SIG-M5 (cell line): ENCODE measurements around the gene RECK.

ENCODE experiments used
- DNase-seq: peaks from one replicate; lab custom pipeline; 2025; lab: John Stamatoyannopoulos, UW

Gene RECK

DNA sequence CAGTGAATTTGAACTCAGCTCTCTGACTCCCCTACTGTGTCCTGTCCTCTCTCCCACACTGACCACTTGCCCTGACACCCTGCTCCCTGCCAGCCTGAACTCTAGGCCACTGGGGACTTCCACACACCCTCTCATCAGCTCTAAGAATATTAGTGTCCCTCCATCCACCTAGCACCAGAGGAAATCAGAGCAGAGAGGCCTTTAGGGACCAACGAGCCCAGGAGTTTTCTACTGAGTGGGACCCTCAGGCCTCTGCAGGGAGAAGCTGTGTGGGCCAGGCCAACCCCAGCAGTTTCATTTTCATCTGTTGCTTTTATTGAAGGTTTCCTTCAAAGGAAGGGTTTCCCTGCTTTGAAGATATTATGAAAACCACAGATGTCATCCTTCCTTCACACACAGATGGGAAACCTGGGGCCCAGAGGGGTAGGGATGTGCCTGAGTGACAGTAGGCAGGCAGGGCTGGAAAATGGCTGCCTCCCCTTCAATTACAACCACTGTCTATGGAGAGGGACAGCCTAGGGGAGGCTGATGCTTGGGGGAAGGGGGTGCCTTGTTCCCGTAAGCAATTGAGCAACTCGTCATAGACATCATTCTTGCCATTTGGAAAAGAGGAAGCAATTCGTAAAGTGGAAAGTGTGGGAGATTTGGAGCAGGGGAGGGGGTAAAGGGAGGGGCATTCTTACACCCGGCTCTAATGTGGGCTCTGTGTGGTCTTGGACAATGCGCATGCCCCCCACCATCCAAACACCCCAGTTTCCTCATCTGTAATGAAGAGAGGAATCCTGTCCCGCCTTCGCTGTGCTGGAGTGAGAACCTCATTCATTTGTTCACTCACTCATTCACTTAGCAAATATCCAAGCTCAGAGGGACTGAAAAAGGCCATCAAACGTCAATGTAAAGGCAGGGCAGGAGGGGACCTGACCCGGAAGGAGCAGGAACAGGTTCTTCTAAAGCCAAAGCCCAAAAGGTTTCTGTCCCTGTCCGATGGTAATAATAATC lies 103.7 kb downstream of the RECK start:
- DNase-seq: peak; percentile 15

DNA sequence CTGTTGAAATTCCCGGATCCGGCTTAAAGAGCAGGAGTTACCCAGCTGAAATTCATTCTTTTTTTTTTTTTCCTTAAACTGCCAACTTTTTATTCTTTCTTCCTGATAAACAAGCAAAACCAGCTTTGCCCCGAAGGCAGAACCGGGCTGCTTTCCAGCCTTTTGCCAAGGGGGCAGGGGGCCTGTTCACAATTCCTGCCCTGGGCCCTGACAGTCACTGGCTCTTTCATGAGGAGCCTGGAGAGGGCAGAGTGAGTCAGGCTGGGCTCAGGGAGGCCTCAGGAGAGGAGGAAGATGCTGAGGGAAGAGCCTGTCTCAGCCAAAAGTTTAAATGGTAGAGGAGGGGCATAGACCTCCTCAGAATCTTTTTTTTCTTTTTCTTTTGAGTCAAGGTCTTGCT lies 104.6 kb downstream of the RECK start:
- no peak for DNase-seq

DNA sequence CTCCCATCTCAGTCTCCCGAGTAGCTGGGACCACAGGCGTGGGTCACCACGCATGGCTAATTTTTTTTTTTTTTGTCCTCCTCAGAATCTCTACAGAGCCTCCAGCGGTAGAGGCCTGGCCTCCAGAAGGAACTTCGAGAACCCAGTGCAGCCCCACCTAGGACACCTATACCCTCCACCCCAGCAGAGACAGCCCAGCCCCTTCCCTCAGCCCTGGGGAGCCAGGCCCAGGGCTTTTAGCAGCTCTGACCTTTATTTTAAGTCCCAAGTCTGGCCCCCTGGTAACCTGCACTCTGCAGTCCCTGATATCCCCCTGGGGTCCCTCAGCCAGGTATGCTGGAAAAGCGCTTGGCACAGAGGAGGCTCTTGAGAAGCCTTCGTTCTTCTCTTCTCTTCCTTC lies 105.0 kb downstream of the RECK start:
- no peak for DNase-seq

DNA sequence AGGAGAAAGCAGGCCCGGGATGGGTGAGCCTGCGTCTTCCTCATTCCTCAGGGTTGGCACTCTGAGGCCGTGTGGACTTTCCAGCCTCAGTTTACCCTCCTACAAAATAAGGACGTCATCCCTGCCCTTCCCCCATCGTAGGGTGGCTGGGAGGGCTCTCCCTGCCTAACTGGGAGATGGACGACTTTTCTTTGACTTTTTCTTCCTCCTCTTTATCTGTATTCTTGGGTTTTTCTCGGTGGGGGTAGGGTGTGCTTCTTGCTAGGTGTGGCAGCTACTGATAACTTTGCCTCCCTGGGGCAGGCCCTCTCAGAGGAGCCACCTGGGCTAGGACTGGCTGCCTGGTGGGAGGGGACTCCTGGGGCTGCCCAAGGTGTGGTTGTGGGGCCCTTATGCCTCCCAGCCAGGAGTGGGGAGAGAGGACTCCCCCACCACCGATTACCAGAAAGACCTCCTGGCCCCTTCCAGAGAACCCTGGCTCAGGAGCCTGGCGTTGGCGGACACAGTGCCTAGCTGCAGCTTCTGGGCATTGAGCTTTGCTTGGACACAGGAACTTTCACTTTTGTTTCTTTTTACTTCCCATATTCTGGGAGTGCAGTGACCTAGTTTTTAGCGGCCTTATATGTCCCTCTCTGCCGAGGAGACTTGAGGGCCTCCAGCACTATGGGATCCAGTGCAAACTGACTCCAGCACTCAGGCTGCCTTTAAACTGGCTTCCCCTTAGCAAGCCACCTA lies 106.0 kb downstream of the RECK start:
- DNase-seq: no peak

DNA sequence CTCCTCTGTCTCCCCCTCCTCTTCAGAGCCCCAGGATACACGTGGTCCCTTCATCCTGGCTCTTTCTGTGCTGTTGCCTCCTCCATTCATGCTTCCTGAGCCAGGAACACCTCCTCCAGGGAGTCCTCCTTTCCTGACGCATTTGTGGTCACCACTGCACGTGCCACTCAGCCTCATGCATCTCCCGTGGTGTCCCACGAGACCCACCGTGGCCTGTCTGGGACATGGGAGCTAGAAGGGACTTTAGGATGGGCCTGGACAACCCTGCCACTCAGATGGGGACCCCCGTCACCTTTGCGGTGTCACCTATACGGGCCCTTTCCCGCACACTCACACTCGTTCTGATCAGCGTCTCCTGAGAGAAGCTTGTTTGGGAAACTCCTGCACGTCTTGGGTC lies 106.5 kb downstream of the RECK start:
- DNase-seq: no peak

DNA sequence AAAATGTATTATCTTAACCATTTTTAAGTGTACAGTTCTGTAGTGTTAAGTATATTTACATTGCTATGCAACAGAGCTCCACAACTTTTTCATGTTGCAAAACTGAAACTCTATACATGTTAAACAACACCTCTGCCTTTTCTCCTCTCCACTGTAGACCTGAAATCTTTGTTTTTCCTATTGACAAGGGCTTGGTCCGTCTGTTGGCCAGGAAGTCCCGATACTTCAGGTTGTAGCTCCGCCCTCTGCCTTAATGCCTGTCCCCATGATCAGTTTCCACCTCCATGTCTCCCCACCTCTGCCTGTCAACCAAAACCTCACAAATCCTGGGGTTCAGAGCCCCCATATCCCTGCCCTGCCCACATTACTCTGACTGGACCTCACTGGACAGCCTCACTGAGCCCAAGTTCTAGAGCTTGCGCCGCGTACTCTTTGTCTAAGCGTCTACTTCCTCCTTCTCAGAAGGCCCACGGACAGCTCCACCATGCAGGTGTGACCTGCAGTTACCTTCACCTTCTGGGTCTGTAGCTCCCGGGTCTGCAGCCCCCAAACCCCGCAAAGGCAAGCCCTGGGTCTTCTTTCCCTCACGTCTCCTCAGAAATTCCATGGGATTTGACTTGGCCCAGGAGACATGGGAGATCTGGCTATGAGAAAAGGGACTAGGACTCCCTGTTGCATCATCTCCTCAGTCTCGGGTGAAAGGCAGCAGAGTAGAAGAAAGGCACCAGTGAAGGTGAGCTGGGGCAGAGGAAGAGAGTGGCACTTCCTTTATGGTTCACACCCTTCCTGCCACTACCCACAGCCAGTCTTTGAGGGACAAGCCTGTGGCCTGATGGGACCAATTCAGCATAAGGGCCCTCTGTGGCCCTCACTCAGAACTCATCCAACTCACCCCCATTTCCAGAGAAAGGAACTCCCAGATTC lies 107.9 kb downstream of the RECK start:
- DNase-seq: no peak

DNA sequence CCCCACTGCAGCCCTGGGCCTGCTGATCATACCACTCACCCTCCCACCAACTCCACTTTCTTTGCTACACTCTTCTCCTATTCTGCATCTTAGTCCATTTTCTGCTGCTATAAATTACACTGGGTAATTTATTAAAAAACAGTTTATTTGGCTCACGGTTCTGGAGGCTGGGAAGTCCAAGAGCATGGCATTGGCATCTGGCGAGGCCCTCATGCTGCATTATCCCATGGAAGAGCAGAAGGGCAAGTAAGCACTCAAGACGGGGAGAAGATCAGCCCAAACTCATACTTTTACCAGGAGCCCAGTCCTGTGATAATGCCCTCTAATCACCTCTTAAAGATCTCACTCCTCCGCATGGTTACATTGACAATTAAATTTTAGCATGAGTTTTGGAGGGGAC lies 109.3 kb downstream of the RECK start:
- DNase-seq: no peak

DNA sequence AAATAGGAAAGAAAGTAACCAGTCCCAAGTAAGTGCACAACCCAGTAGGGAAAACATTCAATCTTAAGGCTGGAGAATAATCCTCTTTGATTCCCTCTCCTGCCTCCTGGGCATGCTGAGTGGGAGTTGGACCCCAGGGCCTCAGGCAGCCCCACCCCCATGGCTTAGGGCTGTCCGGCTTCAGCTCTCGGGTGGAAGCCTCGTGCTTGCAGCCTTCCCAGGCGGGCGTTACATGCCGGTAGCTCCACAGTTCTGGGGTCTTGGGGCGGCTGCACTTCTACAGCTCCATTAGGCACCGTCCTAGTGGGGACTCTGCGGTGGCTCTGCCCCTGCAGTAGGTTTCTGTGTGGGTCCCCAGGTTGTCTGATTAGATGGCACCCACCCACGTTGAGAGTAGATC lies 109.9 kb downstream of the RECK start:
- DNase-seq: no peak

DNA sequence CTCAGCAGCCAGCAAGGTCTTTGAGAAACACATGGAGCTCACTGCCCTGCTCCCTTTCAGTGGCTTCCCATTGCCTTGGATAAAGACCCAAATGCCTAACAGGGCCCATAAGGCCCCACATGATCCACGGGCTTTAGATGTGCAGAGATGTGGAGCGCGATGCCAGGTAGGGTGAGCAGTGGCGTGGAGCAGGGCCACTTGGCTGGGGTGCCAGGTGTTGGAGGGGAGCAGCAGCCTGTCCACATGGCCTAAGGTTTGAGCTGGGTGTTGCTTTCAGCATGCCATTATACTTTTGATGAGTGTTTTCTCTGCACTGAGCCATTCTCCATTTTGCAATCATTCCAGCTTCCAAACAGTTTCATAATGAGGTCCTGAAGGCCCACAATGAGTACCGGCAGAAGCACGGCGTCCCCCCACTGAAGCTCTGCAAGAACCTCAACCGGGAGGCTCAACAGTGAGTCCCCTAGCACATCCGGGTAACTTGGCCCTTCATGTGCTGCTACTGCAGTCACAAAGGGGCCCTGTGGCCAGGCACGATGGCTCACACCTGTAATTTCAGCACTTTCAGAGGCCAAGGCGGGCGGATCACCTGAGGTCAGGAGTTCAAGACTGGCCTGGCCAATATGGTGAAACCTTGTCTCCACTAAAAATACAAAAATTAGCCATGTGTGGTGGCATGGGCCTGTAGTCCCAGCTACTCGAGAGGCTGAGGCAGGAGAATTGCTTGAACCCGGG lies 110.9 kb downstream of the RECK start:
- DNase-seq: no peak

DNA sequence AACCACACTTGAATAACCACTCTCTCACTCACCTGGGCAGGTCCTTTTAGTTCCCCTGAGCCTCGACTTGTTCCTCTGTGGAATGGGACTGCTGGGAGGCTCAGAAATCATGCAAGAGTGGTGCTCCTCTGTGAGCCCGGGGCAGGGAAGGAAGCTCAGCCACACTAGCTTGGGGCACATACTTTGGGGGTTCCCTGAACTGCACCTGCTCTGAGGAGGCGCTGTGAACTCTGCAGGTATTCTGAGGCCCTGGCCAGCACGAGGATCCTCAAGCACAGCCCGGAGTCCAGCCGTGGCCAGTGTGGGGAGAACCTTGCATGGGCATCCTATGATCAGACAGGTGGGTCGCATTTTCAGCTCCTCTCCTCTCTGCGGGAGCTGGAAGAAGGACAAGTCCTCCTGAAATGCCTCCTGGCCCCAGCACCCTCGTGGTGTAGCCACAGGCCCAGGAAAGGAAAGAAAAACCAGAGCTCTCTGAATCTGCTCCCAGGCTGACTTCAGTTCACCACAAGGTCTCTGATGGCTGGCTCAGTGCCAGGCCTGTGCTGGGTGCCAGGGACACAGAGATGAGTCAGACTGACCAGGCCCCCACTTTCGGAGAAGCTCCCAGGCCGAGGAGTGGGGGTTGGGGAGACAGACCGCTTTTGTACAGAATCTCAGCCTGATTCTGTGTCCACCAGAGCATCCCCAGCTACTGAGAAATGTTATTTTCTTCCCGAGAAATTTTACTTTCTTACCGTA lies 111.8 kb downstream of the RECK start:
- no peak for DNase-seq

DNA sequence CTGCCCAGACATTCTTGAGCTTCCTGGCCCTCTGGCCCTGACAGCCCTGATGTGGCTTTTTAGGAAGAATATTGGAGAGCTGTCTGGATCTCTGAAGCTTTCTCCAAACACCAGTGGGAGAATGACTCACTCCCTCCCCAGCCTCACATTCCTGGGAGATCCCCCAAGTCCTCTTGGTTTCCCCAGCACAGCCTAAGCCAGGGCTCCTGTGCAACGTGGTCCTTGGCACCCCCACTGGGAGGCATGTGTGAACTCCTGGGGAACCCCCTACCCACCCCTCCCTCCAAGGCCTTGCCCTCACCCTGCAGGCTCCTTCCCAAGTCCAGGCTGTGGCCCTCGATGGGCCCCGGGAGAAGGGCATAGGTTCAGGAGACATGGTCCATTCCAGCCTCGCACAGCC lies 112.5 kb downstream of the RECK start:
- DNase-seq: no peak

DNA sequence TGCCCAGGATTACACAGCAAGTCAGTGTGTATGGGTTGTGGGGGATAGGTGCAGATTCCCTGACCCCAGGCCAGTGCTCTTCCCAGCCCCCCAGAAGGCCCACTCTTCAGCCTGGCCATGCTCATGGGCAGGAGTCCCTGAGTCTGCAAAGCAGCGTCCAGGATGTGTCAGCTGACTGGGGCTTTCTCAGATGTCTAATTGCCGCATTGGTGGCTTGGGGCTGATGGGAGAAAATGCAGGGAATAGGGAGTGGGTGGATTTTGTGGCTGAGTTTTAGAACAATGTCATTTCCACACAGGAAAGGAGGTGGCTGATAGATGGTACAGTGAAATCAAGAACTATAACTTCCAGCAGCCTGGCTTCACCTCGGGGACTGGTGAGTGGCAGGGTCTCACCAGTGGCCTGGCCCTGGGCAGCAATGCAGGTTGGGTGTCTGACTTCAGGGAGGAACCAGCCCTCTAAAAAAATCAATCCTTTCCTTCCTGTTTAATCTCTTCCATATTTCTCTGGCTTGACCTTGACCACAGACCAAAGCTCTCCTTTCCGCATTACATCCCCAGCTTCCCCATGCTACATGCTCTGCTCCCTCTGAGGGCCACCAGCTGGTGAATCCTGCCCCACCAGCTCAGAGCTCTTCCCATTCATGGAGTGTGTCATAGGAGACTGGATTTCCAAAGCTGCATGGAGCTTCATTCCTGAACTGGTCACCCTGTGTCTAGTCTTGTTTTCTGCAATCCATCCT lies 114.0 kb downstream of the RECK start:
- no peak for DNase-seq

DNA sequence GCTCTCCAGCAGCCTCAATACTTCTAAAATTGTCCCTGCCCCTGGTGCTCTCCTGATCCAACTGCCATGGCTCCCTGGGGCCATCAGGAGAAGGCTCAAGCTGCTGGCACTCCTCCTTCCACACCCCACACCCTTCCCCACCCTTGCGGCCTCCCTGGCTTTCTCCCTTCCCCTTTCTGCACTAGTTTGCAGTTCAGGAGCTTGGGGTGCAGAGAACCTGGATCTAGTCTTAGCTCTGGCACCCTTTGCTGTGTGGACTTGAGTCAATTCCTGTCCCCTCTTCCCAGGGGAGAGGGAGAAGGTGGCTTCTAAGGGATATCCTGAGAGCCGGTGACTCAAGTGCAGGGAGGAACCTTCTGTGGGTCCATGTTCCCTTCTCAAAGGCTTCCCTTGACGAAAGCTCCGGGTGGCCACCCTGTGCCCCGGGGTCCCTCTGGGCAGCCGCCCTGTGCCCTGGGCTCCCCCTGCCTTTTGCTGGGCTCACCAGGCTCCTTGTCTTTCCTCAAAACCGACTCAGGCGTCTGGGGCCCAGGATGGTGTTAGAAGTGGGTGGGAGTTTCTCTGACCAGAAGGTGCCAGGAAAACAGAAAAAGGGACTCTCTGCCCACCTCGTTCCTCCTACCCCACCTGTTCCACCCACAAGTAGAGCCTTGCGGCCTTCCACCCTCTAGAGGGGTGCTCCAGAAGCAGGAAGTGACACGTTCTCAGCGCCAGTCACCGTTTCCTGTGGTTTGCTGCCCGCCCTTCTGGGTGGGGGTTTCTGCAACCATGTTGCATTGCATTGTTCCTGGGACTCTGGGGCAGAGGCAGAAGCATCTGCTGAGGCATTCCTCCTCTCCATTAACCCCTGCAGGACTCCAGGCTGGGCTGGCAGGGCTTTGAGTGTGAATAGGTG lies 114.8 kb downstream of the RECK start:
- DNase-seq: peak; percentile 22

DNA sequence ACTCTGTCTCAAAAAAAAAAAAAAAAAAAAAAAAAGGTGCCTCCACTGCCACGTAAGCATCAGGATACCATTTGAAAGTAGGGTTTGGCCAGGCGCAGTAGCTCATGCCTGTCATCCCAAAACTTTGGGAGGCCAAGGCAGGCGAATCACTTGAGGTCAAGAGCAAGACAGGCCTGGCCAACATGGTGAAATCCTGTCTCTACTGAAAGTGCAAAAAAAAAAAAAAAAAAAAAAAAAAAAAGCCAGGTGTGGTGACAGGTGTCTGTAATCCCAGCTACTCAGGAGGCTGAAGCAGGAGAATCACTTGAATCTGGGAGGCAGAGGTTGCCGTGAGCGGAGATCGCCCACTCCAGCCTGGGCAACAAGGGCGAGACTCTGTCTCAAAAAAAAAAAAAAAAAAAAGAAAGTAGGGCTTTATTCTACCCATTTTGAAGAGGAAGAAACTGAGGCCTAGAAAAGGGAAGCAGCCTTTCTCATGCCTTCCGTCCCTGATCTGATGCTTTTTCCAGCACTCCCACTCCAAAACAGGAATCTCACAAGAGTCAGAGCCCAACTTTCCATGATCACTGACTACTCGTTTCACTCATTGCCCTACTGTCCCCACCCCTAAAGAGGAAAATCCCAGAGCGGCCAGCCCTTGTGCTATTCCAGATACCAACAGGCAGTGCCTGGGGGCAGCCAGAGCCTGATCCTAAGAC lies 116.2 kb downstream of the RECK start:
- DNase-seq: no peak

DNA sequence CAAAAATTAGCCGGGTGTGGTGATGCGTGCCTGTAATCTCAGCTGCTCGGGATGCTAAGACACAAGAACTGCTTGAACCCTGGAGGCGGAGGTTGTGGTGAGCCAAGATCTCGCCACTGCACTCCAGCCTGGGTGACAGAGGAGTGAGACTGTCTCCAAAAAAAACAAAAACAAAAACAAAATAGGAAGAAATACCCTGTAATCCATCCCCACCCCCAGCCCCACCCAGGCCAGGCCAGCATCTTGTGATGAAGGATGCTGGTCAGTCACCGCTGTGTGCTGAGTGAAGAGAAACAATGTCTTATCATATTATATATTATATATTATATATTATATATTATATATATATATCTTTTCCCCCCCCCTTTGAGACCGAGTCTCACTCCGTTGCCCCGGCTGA lies 117.0 kb downstream of the RECK start:
- DNase-seq: no peak

DNA sequence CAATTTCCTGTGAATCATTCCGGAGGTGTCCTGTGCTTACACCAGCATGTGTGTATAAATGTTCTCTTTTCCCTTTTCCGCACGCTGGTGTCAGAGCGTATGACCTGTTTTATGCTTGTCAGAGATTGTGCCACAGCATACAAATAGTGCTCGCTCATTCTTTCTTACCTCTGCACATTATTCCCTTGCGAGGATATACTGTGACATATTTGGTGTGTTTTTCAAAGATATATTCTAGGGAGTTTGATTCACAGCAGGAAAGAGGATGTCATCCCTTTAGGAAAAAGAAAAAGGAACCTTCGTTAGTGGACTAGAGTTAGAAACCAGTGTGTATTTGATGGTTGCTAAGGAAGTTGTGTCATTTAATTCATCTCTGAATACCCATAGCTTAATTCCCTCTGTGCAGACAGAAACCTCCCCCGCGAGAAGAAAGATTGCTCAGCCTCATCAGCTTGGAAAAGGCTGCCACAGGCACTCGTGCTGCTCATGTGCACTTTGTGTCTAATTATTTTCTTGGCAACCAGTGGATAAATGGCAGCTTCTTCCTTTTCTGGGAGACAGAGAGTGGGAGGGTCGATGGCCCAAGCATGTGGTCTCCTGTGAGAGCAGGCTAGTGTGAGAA lies 117.7 kb downstream of the RECK start:
- DNase-seq: peak; percentile 23

DNA sequence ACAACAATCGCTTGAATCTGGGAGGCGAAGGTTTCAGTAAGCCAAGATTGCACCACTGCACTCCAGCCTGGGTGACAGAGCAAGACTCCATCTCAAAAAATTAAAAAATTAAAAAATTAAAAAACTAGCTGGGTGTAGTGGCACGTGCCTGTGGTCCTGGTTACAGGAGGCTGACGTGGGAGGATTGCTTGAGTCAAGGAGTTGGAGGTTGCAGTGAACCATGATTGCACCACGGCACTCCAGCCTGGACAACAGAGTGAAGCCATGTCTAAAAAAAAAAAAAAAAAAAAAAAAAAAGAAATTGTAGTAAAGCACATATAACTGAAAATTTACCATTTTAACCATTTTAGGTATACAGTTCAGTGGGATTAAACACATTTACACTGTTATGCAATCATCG lies 119.4 kb downstream of the RECK start:
- no peak for DNase-seq

DNA sequence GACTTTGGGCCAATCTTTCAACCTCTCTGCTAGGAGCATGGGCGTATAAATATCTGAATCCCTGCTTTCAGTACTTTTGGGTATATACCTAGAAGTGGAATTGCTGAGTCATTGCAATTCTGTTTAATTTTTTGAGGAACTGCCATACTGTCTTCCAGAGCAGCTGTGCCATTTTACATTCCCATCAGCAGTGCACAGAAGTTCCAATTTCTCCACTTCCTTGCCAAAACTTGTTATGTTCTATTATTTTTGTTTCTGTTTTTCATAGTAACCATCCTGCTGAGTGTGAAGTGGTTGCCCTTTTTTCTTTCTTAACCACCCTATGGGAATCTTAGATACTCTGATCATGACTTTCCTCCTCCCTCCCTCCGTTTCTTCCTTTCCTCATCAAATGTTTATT lies 121.4 kb downstream of the RECK start:
- DNase-seq: no peak
